ENCODE measurements around the gene SPAG16. TPM values are rescaled to one million over a fixed set of nuclear protein-coding genes. Genes with fewer than 3 reads are reported as not detected.

The SPAG16 gene
- total RNA-seq, 1 experiment from 2014 or later = 16.0 TPM

GRCh38 chr2:214077727-214078126 lies 793.5 kb downstream of the SPAG16 start:
- peak; percentile 79 for ATAC-seq
- DNase-seq (ENCODE audit: low spot score) = no peak
- Mint-ChIP-seq H3K9me3 (no peaks in the 10 kb centered on the region), H3K36me3 (no peaks in the 10 kb centered on the region), H3K4me1 (peaks cover 11% of the 10 kb centered on the region), H3K4me3 (no peak overlapping the region), H3K27me3 (ENCODE audit: low read depth) (no peaks in the 10 kb centered on the region), H3K27ac (peak overlapping the region; percentile 1; the same call in 1 of the 2 replicates)
- TF ChIP-seq E2F4 (CRISPR knock-in tag; IDR thresholded peaks at IDR 0.05; ENCODE audit: borderline replicate concordance, low read depth) (no peak), ETV6 (CRISPR knock-in tag; IDR thresholded peaks at IDR 0.05) (no peak), NFATC4 (CRISPR knock-in tag; IDR thresholded peaks at IDR 0.05) (no peak), SOX15 (CRISPR knock-in tag; IDR thresholded peaks at IDR 0.05) (no peak), TEAD4 (CRISPR knock-in tag; IDR thresholded peaks at IDR 0.05) (no peak), MYBL2 (CRISPR knock-in tag; IDR thresholded peaks at IDR 0.05) (no peak), ZBTB43 (CRISPR knock-in tag; IDR thresholded peaks at IDR 0.05) (no peak), TCF7 (CRISPR knock-in tag; IDR thresholded peaks at IDR 0.05; ENCODE audit: low read depth) (no peak), HMGXB4 (CRISPR knock-in tag; IDR thresholded peaks at IDR 0.05) (no peak)
- CTCF ChIA-PET = no interaction called here
- POLR2A ChIA-PET = no interaction called here

- no peaks in the 10 kb centered on the region for H3K9me3 Mint-ChIP-seq
- H3K27me3 Mint-ChIP-seq (ENCODE audit: low read depth) = no peaks in the 10 kb centered on the region
- DNase-seq (ENCODE audit: low spot score) (no peak), ATAC-seq (no peak)
- POLR2A ChIA-PET = no interaction called here
- no peak overlapping the region for H3K4me3 Mint-ChIP-seq
- no peaks in the 10 kb centered on the region for H3K36me3 Mint-ChIP-seq
- TF ChIP-seq TEAD1 (CRISPR knock-in tag; IDR thresholded peaks at IDR 0.05) (no peak), ATF6 (CRISPR knock-in tag; IDR thresholded peaks at IDR 0.05) (no peak), ZMAT4 (CRISPR knock-in tag; IDR thresholded peaks at IDR 0.05) (no peak), PRRX2 (CRISPR knock-in tag; IDR thresholded peaks at IDR 0.05) (no peak), ZNF512 (CRISPR knock-in tag; IDR thresholded peaks at IDR 0.05; ENCODE audit: borderline replicate concordance) (no peak), NFYB (CRISPR knock-in tag; conservative IDR thresholded peaks at IDR 0.05; ENCODE audit: low read depth) (no peak), ZNF121 (CRISPR knock-in tag; IDR thresholded peaks at IDR 0.05) (no peak)
- peaks cover 11% of the 10 kb centered on the region for H3K4me1 Mint-ChIP-seq
- CTCF ChIA-PET = interaction anchor here (0.9 to 1.3 kb wide), 6 partner anchors 9 to 332 kb away, joined by 3 to 7 read pairs (median 4); partner anchors contain the start of gene VWC2L
- peak overlapping the region; percentile 16; the same call in 1 of the 2 replicates for H3K27ac Mint-ChIP-seq
Observed at GRCh38 chr2:214079032-214079431, 794.8 kb downstream of the SPAG16 start.
